Activated CD8-positive, alpha-beta memory T cell treated with anti-CD3 and anti-CD28 coated beads, Interleukin-2, amount 50 U/mL, for 1 hour (primary cell): ENCODE measurements around the gene SIVA1.
A peak's percentile ranks its signal among the peaks of the same experiment; 100 is the strongest.

Source experiments
- DNase-seq: peaks from one replicate; pipeline ENCODE4 v3.0.0-alpha.2; 2020; ENCODE audit errors: extremely low read depth

Gene SIVA1, protein sequence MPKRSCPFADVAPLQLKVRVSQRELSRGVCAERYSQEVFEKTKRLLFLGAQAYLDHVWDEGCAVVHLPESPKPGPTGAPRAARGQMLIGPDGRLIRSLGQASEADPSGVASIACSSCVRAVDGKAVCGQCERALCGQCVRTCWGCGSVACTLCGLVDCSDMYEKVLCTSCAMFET

DNA sequence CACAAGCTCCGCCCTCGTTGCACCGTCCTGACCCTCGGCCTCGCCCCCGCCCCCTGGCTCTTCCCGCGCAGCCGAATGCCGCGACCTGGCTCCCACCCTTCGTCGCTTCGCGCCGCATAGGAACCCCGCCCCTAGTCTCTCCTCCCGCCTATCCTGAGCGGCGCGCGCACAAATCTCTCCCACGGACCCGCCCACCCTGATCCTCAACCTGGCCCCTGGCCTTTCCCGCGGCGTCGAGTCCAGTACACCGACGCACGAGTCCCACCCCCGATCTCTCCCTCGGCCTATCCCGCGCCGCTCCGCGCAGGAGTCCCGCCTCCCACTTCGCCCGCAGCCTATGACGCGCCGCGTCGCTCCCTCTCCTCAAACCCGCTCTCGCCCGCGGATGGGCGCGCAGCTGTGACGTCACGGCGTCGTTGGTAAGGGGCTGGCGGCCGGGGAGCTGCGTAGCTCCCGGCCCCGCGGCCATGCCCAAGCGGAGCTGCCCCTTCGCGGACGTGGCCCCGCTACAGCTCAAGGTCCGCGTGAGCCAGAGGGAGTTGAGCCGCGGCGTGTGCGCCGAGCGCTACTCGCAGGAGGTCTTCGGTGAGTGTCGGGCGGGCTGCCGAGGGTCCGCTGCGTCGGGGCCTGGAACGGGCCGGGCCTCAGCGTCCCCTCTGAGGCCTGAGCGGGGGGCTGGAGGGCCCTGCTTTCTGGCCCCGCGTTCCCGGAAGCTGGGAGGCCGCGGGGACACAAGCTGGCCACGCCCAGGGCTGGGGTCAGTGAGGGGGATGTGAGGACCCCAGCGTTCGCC lies at the start of gene SIVA1:
Gene SIVA1, plus strand, starts transcription at position 413 of the 793 bp plus-strand sequence. Its CDS starts 55 bp downstream, at position 468.
- DNase-seq, result peak; percentile 98

DNA sequence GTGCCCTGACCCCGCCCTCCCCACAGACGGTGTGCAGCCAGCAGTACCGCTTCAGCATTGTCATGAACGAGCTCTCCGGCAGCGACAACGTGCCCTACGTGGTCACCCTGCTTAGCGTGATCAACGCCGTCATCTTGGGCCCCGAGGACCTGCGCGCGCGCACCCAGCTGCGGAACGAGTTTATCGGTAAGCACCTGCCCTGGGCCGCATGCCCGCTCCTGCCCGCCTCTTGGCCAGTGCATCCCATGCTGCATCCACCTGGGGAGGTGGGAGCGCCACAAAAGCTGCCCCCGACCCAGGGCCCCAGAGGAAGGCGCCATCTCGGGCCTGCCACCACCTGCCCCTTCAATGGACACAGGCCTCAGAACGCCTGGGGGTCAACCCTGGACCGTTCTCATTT lies 49.7 kb upstream of the SIVA1 start:
- DNase-seq, result no peak

DNA sequence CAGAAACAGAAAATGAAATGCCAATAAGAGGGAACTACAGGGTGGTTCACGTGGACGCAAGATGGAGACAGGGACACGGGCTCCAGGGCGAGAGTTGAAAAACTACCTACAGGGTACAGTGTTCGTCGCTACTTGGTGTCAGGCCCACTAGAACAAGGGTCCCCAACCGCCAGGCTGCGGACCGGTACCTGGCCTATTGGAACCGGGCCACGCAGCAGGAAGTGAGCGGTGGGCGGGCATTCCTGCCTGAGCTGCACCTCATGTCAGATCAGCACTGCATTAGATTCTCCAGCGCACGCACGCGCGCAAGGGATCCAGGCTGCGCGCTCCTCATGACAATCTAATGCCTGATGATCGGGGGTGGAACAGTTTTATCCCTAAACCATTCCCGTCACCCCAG lies 48.7 kb upstream of the SIVA1 start:
- no peak for DNase-seq

DNA sequence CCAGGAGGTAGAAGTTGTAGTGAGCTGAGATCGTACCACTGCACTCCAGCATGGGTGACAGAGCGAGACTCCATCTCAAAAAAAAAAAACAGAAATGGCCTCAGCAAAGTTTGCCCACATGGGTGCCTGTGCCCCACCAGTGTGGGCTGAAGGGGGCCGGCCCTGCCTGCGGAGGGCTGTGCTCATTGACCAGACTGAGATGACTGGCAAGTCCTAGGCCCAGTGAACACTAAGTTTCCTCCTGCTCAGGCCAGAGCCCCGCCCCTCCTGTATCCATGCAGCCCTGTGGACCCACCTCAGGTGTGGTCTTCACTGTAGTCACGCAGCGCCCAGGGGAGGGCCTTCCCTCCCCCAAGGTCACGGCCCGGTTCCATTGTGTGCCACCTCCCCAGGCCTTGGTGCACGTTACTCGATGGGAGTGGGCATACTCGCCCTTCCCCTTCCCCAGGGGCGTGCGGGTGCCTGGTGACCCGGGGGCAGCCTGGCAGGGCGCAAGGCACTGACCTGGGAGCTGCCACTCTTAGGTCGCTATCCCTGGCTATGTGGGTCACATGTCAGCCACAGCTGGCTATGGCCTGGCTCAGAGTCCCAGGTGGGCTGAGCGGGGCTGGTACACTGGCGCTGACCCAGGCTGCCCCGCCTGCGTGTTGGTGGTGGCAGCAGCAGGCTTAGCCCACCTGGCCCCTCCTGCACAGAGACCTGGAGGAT lies 47.5 kb upstream of the SIVA1 start:
- DNase-seq, result no peak

DNA sequence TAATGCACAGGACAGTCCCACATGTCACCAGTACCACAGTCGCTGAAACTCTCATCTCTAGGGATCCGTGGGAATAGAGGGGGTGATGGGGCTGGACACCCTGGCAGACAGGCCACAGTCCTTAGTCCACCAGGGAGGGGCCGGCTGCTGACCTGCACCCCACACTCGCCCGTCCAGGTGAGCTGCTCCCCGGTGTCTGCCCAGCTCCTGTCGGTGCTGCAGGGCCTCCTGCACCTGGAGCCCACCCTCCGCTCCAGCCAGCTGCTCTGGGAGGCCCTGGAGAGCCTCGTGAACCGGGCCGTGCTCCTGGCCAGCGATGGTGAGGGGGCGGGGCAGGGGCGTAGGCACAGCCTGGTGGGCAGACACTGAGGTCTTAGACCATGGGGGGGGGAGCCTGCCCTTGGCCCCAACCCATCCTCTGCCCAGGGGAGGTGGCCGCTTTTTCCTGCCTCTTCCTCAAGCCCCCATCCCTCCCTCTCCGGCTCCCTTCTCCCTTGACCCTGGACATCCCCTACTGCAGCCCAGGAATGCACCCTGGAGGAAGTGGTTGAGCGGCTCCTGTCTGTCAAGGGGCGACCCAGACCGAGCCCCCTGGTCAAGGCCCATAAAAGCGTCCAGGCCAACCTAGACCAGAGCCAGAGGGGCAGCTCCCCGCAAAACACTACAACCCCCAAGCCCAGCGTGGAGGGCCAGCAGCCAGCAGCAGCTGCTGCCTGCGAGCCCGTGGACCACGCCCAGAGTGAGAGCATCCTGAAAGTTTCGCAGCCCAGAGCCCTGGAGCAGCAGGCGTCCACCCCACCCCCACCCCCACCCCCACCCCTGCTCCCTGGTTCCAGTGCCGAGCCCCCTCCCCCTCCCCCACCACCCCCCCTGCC lies 46.0 kb upstream of the SIVA1 start:
- no peak for DNase-seq

DNA sequence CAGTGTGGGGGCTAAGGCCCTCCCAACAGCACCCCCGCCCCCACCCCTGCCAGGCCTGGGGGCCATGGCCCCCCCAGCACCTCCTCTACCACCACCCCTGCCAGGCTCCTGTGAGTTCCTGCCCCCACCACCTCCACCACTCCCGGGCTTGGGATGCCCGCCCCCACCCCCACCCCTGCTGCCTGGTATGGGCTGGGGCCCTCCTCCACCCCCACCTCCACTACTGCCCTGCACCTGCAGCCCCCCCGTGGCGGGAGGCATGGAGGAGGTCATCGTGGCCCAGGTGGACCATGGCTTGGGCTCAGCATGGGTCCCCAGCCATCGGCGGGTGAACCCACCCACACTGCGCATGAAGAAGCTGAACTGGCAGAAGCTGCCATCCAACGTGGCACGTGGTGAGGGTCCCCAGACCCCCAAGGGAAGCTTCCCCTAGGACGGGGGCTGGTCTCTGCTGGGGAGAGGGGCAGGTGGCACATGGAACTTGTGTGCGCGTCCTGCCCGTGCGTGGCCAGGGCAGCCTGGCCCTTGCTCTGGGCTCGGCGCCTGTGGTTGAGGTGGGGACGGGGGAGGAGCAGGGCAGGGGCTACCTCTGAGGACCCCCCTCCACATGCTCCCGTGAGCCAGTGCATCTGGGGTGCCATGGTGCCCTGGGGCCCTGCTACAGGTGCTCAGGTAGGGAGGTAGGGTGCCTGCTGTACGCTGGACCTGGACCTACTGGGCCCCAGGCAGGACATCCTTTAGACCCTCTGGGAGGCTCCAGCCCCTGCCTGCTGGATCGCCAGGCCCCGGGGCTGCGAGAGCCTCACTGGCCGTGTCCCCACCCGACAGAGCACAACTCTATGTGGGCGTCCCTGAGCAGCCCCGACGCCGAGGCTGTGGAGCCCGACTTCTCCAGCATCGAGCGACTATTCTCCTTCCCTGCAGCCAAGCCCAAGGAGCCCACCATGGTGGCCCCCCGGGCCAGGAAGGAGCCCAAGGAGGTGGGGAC lies 45.0 kb upstream of the SIVA1 start:
- DNase-seq, result no peak

DNA sequence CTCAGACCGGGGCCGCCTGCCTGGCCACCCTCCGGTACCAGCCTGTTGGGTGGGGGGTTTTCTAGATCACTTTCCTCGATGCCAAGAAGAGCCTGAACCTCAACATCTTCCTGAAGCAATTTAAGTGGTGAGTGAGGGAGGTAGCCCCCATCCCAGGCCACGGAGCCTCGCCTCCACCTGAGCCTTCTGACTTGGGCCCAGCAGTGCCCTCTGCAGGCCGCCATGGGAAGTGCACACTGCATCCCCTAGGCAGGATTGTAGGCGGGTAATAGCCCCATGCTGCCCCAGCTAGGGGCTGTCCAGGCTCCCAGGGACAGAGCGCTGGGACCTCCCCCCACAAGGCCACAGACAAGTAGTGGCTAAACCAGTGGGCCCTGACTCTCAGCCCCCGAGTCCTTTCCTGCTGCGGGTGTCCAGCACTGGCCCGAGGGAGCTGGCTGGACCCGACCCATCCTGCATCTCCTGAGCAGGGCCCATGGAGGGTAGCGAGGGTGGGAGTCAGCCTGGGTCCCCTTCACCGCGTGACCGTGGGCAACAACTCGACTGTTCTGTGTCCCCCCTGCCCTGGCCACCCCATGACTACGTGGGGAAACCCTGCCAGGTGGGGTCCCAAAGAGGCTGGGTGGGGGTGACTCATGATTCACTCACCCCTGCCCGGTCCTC lies 44.2 kb upstream of the SIVA1 start:
- DNase-seq, result no peak

DNA sequence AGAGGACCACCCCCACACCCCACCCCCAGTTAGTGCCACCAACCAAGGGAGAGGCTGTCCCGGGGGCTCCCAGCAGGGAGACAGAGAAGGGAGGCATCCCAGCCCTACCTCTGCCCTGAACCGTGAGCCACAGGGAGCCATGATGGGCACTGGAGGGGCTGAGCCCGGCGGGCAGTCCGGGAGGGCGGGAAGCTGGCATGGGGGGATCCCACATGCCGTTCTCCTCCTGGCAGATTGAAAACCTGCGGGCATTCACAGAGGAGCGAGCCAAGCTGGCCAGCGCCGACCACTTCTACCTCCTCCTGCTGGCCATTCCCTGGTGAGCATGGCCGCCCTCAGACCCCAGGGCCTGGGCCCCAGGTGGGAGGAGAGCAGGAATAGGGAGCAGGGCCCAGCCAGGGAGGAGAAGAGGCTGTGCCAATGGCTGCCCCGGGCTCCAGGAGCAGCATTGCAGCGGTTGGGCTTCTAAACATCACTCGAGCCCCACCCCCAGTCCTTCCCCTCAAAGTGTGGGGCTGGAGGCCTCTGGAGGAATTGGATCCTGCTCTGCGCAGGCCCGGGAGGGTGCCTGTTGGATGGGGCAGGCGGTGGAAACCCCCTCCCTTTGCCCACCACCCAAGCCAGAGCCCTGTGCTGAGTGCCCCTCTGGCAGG lies 43.4 kb upstream of the SIVA1 start:
- no peak for DNase-seq

DNA sequence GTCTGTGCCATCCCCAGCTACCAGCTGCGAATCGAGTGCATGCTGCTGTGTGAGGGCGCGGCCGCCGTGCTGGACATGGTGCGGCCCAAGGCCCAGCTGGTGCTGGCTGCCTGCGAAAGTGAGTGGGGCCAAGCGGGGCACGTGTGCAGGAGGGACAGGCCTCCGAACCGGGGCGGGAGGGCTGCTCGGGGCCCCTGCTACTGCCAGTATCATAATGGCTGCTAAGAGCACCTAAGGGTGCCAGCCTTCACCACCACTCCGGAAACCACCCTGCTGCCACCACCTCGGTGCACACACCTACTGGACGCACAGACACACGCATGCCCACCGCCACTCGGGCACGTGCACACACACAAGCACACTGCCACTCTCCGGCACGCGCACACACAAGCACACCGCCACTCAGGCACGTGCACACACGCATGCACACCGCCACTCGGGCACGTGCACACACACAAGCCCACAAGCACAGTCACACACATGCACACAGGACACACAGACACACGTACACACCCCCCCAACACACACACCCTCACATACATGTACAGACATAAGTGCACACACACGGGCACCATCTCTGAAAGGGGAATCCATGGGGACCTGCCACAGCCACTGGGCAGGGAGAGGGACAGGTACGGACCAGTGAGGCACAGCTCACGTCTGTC lies 42.7 kb upstream of the SIVA1 start:
- DNase-seq, result no peak

DNA sequence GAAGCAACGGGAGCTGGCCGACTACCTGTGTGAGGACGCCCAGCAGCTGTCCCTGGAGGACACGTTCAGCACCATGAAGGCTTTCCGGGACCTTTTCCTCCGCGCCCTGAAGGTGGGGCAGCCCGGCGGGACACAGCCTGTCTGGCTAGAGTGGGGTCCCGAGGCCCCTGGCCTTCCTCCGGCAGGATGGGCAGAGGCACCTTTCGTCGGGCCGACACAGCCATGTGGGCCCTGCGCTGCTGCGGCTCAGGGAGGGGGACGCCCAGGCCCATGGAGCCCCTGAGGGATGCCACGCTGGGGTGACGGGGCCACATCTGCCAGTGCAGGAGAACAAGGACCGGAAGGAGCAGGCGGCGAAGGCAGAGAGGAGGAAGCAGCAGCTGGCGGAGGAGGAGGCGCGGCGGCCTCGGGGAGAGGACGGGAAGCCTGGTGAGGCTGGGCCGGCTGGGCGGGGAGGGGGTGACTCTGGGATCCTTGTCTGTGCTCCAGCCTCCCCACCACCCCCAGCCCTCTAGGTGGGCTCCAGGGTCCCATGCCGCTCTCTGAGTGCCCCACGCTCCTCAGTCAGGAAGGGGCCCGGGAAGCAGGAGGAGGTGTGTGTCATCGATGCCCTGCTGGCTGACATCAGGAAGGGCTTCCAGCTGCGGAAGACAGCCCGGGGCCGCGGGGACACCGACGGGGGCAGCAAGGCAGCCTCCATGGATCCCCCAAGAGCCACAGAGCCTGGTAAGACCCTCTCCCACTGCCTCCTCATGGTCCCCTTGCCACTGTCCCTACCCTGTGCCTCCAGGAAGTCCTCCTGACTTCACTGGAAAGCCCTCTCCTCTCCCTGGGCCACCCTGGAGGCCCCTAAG lies 39.8 kb upstream of the SIVA1 start:
- no peak for DNase-seq

DNA sequence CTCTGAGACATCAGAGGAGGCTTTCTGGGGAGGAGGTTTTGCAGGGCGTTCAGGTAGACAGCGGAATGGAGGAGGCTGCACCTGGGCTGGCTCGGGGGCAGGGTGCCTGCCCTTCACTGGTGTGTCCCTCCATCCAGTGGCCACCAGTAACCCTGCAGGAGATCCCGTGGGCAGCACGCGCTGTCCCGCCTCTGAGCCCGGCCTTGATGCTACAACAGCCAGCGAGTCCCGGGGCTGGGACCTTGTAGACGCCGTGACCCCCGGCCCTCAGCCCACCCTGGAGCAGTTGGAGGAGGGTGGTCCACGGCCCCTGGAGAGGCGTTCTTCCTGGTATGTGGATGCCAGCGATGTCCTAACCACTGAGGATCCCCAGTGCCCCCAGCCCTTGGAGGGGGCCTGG lies 38.9 kb upstream of the SIVA1 start:
- DNase-seq, result no peak

DNA sequence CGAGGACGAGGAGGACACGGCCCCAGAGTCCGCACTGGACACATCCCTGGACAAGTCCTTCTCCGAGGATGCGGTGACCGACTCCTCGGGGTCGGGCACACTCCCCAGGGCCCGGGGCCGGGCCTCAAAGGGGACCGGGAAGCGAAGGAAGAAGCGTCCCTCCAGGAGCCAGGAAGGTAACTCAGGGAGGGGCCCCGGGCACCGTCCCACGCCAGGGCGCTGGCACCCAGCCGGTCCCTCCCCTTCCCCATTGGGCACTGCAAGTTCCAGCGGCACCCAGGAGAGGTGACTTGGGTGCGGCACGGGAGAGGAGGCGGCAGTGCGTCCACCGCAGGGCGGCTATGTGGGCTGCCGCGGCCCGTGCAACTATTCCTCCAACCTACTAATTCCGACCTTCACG lies 38.3 kb upstream of the SIVA1 start:
- DNase-seq, result no peak

DNA sequence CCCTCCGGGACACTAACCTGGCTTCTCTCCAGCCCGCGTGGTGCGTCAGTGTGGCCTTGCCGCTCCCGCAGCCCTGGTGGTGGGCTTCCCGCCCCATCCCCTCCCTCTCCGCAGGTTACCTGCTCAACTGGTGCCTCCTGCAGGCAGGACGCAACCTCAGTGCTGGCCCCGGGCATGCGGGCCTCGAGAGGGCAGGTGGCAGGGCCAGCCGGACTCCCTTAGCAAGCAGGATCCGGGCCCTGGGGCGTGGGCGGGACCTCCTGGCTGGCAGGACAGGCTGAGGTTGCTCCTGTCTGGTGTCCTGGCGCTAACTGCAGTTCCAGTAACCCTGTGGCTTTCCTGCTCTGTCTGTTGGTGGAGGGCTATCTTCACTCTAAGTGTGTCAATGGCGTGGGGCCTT lies 37.5 kb upstream of the SIVA1 start:
- no peak for DNase-seq

DNA sequence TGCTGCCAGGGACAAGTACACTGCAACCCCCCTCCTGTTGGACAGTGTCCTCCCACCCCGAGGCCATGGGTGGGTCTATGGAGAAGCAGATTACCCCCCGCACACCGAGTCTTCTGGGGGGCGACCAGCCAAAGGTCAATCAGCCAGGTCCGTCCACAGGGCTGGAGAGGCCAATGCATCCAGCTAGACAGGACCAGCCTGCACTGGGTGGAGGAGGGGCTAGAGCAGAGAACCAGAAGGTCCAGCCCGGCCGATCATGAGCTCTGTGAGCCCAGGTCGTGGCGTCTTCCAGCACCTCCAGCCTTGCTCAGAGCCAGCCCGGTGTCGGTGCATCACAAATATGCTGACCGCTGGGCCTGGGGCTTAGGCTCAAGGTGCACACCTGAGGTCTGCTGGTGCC lies 37.1 kb upstream of the SIVA1 start:
- no peak for DNase-seq

DNA sequence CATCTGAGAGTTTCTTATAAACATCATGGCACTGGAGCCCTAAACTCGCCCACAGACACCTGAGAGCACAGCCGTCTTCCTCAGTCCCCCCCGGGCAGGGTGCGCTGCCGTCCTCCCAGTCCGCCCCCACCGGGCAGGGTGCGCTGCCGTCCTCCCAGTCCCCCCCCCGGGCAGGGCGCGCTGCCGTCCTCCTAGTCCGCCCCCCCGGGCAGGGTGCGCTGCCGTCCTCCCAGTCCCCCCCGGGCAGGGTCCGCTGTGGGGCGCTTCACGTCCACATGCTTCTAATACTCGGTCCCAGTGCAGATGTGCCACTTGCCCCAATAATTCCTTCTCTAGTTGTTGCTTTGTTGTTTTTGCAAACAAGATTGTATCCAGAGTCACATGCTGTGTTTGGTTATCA lies 35.8 kb upstream of the SIVA1 start:
- DNase-seq, result no peak

DNA sequence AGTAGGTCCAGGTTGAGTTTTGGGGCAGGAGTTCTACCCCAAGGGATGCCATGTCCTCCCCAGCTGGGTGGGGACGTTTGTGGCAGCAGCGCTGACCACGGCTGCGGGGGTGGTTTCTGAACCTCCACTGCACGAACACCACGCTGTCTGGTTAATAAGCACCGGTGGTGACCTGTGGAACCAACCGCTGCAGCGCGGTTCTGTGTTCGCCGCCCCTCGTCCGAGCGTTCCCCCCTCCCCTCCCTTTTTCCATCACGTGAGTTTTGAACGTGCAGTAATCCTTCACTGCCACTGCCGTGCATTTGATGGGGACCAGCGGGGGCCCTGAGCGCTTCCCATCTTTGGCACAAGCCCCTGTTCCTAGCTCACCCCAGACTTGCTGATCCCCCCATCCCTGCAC lies 35.3 kb upstream of the SIVA1 start:
- DNase-seq, result no peak

DNA sequence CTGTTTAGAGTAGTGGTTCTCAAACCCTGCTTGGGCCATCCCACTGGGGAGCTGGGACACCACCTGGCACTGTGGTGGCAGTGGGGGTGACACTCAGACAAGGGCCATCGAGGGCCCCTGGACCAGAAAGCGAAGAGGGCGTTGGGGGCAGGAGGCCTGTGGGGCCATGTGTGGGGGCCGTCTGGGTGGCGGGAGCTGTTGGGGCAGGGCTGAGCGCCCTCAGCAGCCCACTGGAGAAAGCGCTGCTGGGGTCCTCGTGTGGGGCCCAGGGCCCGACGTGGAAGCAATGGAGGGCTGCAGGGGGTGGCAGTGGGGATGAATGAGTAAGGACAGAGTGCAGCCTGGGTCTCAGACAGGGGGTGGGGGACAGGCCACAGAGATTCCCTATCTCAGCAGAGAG lies 34.8 kb upstream of the SIVA1 start:
- no peak for DNase-seq

DNA sequence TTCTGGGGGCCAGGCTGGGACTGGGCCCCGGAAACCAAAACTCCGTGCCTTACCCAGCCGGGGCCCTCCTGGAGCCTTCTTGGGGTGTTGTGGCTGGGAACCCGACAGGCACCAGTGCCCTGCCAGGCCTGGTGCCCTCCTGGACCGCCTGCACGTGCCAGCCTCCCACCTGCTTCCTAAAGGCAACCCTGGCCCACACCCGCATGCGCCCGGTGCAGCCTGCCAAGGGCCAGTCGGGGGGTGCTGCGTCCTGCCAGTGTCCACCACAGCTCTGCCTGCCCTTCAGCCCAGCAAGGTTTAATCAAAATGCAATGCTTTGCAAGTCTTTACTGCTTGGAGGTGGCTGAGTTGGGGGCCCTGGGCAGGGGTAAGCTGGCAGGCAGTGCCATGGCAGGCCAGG lies 34.1 kb upstream of the SIVA1 start:
- no peak for DNase-seq
